ENCODE results near the gene TP73. TPM values are rescaled to one million over a fixed set of nuclear protein-coding genes. Genes with fewer than 3 reads are reported as not detected.

The TP73 gene
- total RNA-seq, 1 experiment from 2014 or later = 10.0 TPM

DNA sequence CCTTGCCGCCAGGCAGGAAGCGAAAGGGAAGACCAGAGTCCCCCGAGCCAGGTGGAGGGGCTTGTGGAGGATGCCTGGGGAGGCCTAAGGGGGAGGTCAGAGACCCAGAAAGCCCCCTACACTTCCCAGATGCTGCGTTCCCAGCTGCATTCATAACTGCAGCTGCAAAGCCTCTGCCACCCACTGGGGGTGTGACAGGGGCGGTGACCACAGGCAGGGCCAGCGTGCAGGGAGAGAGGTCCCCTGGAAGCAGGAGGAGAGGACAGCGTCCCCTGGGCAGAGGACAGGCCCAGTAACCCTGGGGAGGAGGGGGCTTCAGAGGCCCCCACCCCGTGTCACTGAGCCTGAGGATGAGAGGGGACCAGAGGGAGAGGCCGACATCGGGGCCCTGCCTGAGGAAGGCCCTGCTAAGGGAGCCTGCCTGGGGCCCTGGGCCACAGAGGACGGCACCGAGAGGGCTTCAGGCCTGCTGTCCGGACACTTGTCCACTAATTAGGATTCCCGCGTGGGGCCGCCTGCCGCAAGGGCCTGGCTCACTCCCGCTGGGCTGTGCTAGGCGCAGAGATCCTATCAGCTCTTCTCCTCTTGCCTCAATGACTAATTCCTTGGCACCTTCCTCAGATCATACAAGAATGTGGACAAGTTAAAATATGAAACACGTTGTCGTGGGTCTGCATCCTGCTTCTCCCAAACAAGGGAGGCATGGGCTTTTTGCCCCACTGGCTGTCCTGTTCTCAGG lies 50.8 kb downstream of the TP73 start:
- DNase-seq (ENCODE audit: low spot score) = no peak
- Histone ChIP-seq H3K4me1 (ENCODE audit: insufficient read depth, low read length, poor library complexity, severe bottlenecking) (no peaks in the 10 kb centered on the region), H3K36me3 (ENCODE audit: insufficient read depth, low read length, poor library complexity, severe bottlenecking) (no peaks in the 10 kb centered on the region), H3K9me3 (ENCODE audit: low read depth, low read length, poor library complexity, severe bottlenecking) (no peaks in the 10 kb centered on the region), H3K27me3 (replicated peaks; ENCODE audit: insufficient read depth, low read depth, low read length, poor library complexity) (no peaks in the 10 kb centered on the region), H3K4me3 (ENCODE audit: low read depth, low read length, poor library complexity, severe bottlenecking) (no peak overlapping the region), H3K27ac (ENCODE audit: low read depth, low read length, poor library complexity, severe bottlenecking) (no peak overlapping the region)
- intact Hi-C loops (cut with micrococcal nuclease; ENCODE audit: unreplicated experiment) = no loop called here
- POLR2A ChIA-PET (ENCODE audit: low non-redundant PET) = no interaction called here
- CTCF ChIA-PET = no interaction called here
- no TSS peak for BruUV-seq (replicated peaks)
- TF ChIP-seq EZH2 (IDR thresholded peaks at IDR 0.05; ENCODE audit: borderline replicate concordance, low read depth, low read length, poor library complexity, severe bottlenecking) = no peak
- TF ChIP-seq CTCF (conservative IDR thresholded peaks at IDR 0.05; ENCODE audit: low read depth, low read length) = no peak

- no peak for DNase-seq (ENCODE audit: low spot score)
- TF ChIP-seq CTCF (conservative IDR thresholded peaks at IDR 0.05; ENCODE audit: low read depth, low read length) (no peak), EZH2 (IDR thresholded peaks at IDR 0.05; ENCODE audit: borderline replicate concordance, low read depth, low read length, poor library complexity, severe bottlenecking) (no peak)
- Histone ChIP-seq H3K9me3 (ENCODE audit: low read depth, low read length, poor library complexity, severe bottlenecking) (no peaks in the 10 kb centered on the region), H3K27me3 (replicated peaks; ENCODE audit: insufficient read depth, low read depth, low read length, poor library complexity) (no peaks in the 10 kb centered on the region), H3K27ac (ENCODE audit: low read depth, low read length, poor library complexity, severe bottlenecking) (no peak overlapping the region), H3K4me1 (ENCODE audit: insufficient read depth, low read length, poor library complexity, severe bottlenecking) (no peaks in the 10 kb centered on the region), H3K4me3 (ENCODE audit: low read depth, low read length, poor library complexity, severe bottlenecking) (no peak overlapping the region), H3K36me3 (ENCODE audit: insufficient read depth, low read length, poor library complexity, severe bottlenecking) (no peaks in the 10 kb centered on the region)
- BruUV-seq (replicated peaks) = no TSS peak
- intact Hi-C loops (cut with micrococcal nuclease; ENCODE audit: unreplicated experiment) = no loop called here
- ChIA-PET CTCF (no interaction called here), POLR2A (ENCODE audit: low non-redundant PET) (no interaction called here)
Observed at GRCh38 chr1:3703786-3704371, 51.6 kb downstream of the TP73 start.

- CTCF ChIA-PET = no interaction called here
Observed at GRCh38 chr1:3705341-3705950, 53.1 kb downstream of the TP73 start.

More at GRCh38 chr1:3705341-3705950, 53.1 kb downstream of the TP73 start:
- intact Hi-C loops (cut with micrococcal nuclease; ENCODE audit: unreplicated experiment) = no loop called here
- DNase-seq (ENCODE audit: low spot score) = no peak
- H3K27ac ChIP-seq (ENCODE audit: low read depth, low read length, poor library complexity, severe bottlenecking) = no peak overlapping the region
- TF ChIP-seq EZH2 (IDR thresholded peaks at IDR 0.05; ENCODE audit: borderline replicate concordance, low read depth, low read length, poor library complexity, severe bottlenecking) = no peak
- no peak for TF ChIP-seq CTCF (conservative IDR thresholded peaks at IDR 0.05; ENCODE audit: low read depth, low read length)
- no peaks in the 10 kb centered on the region for H3K27me3 ChIP-seq (replicated peaks; ENCODE audit: insufficient read depth, low read depth, low read length, poor library complexity)
- no peaks in the 10 kb centered on the region for H3K4me1 ChIP-seq (ENCODE audit: insufficient read depth, low read length, poor library complexity, severe bottlenecking)
- H3K9me3 ChIP-seq (ENCODE audit: low read depth, low read length, poor library complexity, severe bottlenecking) = no peaks in the 10 kb centered on the region
- H3K4me3 ChIP-seq (ENCODE audit: low read depth, low read length, poor library complexity, severe bottlenecking) = no peak overlapping the region
- BruUV-seq (replicated peaks) = no TSS peak
- POLR2A ChIA-PET (ENCODE audit: low non-redundant PET) = no interaction called here
- H3K36me3 ChIP-seq (ENCODE audit: insufficient read depth, low read length, poor library complexity, severe bottlenecking) = no peaks in the 10 kb centered on the region

Measured in A673 (cell line).